Measurements from ENCODE around the gene RDX.
A peak's percentile ranks its signal among the peaks of the same experiment; 100 is the strongest.

RDX gene

DNA sequence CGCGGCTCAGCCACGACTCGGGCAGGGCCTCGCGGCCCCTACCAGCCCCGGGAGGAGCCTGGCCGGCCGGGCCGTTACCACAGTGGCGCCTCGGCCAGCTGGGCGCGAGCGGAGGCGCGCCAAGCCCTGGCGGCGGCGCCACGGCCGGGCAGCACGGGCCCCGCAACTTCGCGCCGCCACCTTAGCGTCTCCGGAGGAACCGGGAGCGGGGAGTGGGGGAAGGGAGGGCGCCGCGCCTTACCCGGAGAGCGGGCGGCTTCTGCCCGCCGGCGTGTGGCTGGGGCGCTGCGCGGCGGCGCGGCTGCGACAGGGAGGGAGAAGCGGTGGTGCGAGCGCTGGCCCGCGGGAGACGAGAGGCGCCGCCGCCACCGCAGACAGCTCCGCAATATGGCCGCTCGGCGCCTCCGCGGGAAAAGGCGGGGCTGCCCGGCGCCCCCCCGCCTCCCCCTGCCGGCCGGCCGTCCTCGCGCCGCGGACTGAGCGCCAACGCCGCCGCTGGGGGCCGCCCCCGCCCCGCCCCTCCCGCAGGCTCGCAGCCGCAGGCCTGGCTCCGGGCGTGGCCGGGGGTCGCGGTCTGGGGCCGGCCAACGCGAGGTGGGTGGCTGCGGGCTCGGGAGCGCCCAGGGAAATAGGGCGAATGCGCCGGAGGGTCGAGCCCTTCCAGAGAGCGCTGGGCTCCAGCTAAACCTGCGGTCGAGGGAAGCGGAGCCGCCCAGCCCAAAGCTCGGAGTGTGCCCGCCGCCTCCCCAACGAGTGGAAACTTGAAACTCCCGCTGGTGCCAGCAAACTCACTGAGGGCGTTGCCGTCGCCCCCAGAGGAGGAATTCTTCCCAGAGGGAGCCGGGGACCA is at the start of gene RDX:
Gene RDX (minus strand): TSS at position 389 of the 850 bp plus-strand sequence. CDS start 16,922 bp downstream, outside the sequence.
- Histone ChIP-seq H3K4me3 (ENCODE audit: low read length) (peak within 1 kb of the TSS; percentile 90), H3K9me3 (ENCODE audit: control insufficient read depth, insufficient read depth, low read length) (no peaks in the 10 kb centered on the region), H3K27ac (ENCODE audit: low read length) (no peak within 1 kb of the TSS), H3K27me3 (ENCODE audit: control insufficient read depth, insufficient read depth, low read length) (no peaks in the 10 kb centered on the region), H3K36me3 (ENCODE audit: control insufficient read depth, insufficient read depth, low read length) (no peaks in the 10 kb centered on the region), H3K4me1 (ENCODE audit: control insufficient read depth, insufficient read depth, low read length) (peaks cover 4% of the 10 kb centered on the region)
- WGBS (ENCODE audit: insufficient coverage, insufficient read length), result no CpG with 5 or more reads among the region's 113 CpGs
- DNase-seq (ENCODE audit: low read depth, low spot score), result peak; percentile 25

DNA sequence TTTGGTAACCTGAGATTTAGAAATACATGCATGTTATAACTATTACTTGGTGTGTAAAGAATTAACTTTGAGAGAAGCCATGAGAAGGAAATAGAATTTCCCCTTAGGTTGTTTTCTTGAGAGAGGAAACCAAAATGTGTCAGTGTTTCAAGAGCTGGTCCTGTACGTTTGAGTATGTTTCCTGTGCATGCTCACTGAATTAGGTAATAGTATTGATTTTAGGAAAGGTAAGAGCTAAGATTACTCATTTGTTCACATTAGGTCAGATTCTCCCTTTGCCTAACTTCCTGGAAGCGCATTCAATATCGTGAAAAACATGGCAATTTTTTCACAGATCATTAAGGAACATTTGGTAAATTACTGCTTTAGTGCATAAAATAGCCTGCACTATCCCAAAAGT is 49.3 kb upstream of the RDX start:
- H3K9me3 ChIP-seq (ENCODE audit: control insufficient read depth, insufficient read depth, low read length), result no peaks in the 10 kb centered on the region
- no peaks in the 10 kb centered on the region for H3K36me3 ChIP-seq (ENCODE audit: control insufficient read depth, insufficient read depth, low read length)
- no peak for DNase-seq (ENCODE audit: low read depth, low spot score)
- WGBS (ENCODE audit: insufficient coverage, insufficient read length), result no CpG with 5 or more reads among the region's 3 CpGs
- H3K27ac ChIP-seq (ENCODE audit: low read length), result no peak overlapping the region
- H3K4me3 ChIP-seq (ENCODE audit: low read length), result no peak overlapping the region
- no peaks in the 10 kb centered on the region; the same call in 1 of the 2 replicates for H3K4me1 ChIP-seq (ENCODE audit: control insufficient read depth, insufficient read depth, low read length)
- no peaks in the 10 kb centered on the region for H3K27me3 ChIP-seq (ENCODE audit: control insufficient read depth, insufficient read depth, low read length)

DNA sequence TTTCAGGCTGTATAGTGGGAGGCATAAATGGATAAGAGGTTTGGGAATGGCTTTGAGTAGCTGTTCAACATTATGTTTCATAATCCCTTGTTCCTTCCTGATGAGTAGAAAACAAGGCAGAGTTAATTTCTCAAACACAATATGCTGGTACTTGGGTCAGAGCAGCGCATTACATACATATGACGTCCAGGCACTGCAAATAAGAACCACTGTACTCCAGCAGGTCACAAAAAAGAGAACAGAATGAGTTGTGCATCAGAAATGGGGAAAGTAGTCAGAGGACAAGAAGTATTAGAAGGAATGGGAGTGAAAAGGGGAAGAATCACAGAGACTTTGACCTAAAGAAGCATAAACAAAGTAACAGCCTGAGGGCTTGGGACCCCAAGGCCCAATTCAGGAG is 44.0 kb upstream of the RDX start:
- H3K36me3 ChIP-seq (ENCODE audit: control insufficient read depth, insufficient read depth, low read length), result no peaks in the 10 kb centered on the region
- WGBS (ENCODE audit: insufficient coverage, insufficient read length), result no CpG with 5 or more reads among the region's 2 CpGs
- no peak overlapping the region for H3K4me3 ChIP-seq (ENCODE audit: low read length)

DNA sequence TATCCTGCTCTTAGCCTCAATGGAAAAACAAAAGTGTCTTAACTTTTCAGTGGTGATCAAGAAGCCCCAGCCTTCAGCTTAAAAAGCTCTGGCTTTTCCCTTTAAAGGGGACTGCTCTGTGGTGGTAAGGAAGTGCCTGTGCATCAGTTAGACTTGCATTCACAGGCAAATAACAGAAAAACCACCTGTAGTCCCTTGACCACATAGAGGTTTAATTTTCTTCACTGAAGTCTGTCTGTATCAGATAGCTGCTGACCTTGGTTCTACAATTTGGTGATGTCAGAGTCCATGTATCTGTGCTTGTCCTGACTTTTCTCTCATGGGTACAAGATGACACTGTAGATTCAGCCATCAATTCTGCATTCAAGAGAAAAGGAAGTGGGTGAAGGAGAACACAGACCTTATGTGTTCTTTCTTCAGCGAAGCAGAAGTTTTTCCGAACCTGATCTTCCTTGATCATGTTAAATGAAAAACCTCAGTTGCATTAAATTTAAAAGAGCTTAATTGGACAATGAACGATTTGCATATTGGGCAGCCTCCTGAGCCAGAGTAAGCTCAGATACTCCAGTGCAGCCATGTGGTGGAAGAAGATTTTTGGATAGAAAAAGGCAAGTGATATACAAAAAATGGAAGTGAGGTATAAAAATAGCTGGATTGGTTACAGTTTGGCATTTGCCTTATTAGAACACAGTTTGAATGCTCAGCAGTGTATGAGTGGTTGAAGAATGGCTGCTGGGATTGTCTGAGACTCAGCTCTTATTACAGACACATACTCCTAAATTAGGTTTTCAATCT is 43.2 kb upstream of the RDX start:
- H3K36me3 ChIP-seq (ENCODE audit: control insufficient read depth, insufficient read depth, low read length), result no peaks in the 10 kb centered on the region
- no peak for DNase-seq (ENCODE audit: low read depth, low spot score)
- no peak overlapping the region for H3K27ac ChIP-seq (ENCODE audit: low read length)
- WGBS (ENCODE audit: insufficient coverage, insufficient read length), result no CpG with 5 or more reads among the region's 3 CpGs
- no peaks in the 10 kb centered on the region for H3K27me3 ChIP-seq (ENCODE audit: control insufficient read depth, insufficient read depth, low read length)
- no peak overlapping the region for H3K4me3 ChIP-seq (ENCODE audit: low read length)
- 0 out of 2 replicates have a peak, but pooled peaks cover 1% of the 10 kb centered on the region for H3K4me1 ChIP-seq (ENCODE audit: control insufficient read depth, insufficient read depth, low read length)
- no peaks in the 10 kb centered on the region for H3K9me3 ChIP-seq (ENCODE audit: control insufficient read depth, insufficient read depth, low read length)

More for the DNA sequence above, 44.0 kb upstream of the RDX start:
- Histone ChIP-seq H3K27ac (ENCODE audit: low read length) (no peak overlapping the region), H3K27me3 (ENCODE audit: control insufficient read depth, insufficient read depth, low read length) (no peaks in the 10 kb centered on the region), H3K9me3 (ENCODE audit: control insufficient read depth, insufficient read depth, low read length) (no peaks in the 10 kb centered on the region), H3K4me1 (ENCODE audit: control insufficient read depth, insufficient read depth, low read length) (0 out of 2 replicates have a peak, but pooled peaks cover 1% of the 10 kb centered on the region)
- no peak for DNase-seq (ENCODE audit: low read depth, low spot score)

DNA sequence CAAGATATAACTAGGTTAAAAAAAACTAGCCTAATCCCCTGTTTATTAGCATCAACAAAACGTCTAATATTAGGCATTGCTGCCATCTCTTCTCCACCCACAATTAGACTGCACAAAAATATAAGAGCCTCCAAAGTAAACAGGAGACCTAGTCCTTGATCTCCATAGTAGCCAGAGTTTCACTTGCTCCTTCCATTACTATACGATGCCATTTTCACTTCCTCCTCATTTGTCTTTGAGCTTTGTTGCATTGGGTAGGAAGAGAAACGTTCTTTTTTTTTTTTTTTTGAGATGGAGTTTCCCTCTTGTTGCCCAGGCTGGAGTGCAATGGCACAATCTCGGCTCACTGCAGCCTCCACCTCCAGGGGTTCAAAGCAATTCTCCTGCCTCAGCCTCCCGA is 42.3 kb upstream of the RDX start:
- H3K4me3 ChIP-seq (ENCODE audit: low read length), result no peak overlapping the region
- whole genome bisulfite sequencing (ENCODE audit: insufficient coverage, insufficient read length), result no CpG with 5 or more reads among the region's 5 CpGs
- no peaks in the 10 kb centered on the region for H3K27me3 ChIP-seq (ENCODE audit: control insufficient read depth, insufficient read depth, low read length)
- H3K9me3 ChIP-seq (ENCODE audit: control insufficient read depth, insufficient read depth, low read length), result no peaks in the 10 kb centered on the region
- H3K4me1 ChIP-seq (ENCODE audit: control insufficient read depth, insufficient read depth, low read length), result 0 out of 2 replicates have a peak, but pooled peaks cover 1% of the 10 kb centered on the region
- DNase-seq (ENCODE audit: low read depth, low spot score), result no peak
- H3K27ac ChIP-seq (ENCODE audit: low read length), result no peak overlapping the region
- no peaks in the 10 kb centered on the region for H3K36me3 ChIP-seq (ENCODE audit: control insufficient read depth, insufficient read depth, low read length)

DNA sequence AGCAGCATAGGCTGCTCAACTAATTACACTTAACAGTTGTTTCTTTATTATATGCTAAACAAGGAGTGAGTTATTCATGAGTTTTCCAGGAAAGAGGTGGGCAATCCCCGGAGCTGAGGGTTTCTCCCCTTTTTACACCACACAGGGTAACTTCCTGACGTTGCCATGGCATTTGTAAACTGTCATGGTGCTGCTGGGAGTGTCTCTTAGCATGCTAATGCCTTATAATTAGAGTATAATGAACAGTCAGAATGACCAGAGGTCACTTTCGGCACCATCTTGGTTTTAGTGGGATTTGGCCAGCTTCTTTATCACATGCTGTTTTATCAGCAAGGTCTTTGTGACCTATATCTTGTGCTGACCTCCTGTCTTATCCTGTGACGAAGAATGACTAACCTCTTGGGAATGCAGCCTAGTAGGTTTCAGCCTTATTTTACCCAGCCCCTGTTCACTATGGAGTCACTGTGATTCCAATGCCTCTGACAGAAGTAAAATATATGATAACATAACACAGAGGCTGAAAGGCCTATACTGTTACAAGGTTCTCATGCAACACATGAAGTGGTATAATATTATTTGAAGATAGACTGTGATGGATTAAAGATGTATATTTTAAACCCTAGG is 41.3 kb upstream of the RDX start:
- Histone ChIP-seq H3K9me3 (ENCODE audit: control insufficient read depth, insufficient read depth, low read length) (no peaks in the 10 kb centered on the region), H3K27me3 (ENCODE audit: control insufficient read depth, insufficient read depth, low read length) (no peaks in the 10 kb centered on the region), H3K27ac (ENCODE audit: low read length) (no peak overlapping the region), H3K4me1 (ENCODE audit: control insufficient read depth, insufficient read depth, low read length) (0 out of 2 replicates have a peak, but pooled peaks cover 1% of the 10 kb centered on the region), H3K36me3 (ENCODE audit: control insufficient read depth, insufficient read depth, low read length) (no peaks in the 10 kb centered on the region), H3K4me3 (ENCODE audit: low read length) (no peak overlapping the region)
- WGBS (ENCODE audit: insufficient coverage, insufficient read length), result no CpG with 5 or more reads among the region's 4 CpGs
- DNase-seq (ENCODE audit: low read depth, low spot score), result peak; percentile 20

DNA sequence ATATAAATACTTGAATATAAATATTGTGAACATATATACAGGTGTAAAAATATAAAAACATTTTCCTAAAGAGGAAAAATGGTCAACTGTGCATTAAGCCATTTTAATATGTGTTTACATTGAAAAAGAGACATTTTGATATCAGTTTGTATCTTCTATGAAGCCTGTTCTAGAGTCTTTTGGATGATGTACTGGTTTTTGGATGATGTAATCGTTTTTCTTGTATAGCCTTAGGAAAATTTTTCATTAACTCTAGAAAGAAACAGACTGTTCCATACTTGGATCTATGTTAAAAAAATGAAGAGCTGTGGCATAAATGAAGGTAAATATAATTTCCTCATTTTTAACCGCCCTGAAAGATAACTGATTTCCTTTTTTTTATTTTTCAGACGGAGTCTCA is 39.6 kb upstream of the RDX start:
- H3K9me3 ChIP-seq (ENCODE audit: control insufficient read depth, insufficient read depth, low read length), result no peaks in the 10 kb centered on the region
- no CpG with 5 or more reads among the region's 3 CpGs for WGBS (ENCODE audit: insufficient coverage, insufficient read length)
- no peaks in the 10 kb centered on the region for H3K36me3 ChIP-seq (ENCODE audit: control insufficient read depth, insufficient read depth, low read length)

DNA sequence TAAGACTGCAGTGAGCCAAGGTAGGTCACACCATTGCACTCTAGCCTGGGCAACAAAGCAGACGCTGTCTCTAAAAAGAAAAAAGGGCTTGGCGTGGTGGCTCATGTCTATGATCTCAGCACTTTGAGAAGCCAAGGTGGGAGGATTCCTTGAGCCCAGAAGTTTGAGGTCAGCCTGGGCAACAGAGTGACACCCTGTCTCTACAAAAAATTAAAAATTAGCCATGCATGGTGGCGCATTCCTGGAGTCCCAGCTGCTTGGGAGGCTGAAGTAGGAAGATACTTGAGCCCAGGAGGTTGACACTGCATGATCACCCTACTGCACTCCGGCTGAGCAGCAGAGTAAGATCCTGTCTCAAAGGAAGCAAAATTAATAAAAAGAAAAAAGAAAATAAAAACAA is 38.9 kb upstream of the RDX start:
- 0 out of 2 replicates have a peak, but pooled peaks cover 1% of the 10 kb centered on the region for H3K4me1 ChIP-seq (ENCODE audit: control insufficient read depth, insufficient read depth, low read length)
- H3K27me3 ChIP-seq (ENCODE audit: control insufficient read depth, insufficient read depth, low read length), result no peaks in the 10 kb centered on the region
- no CpG with 5 or more reads among the region's 4 CpGs for WGBS (ENCODE audit: insufficient coverage, insufficient read length)
- H3K36me3 ChIP-seq (ENCODE audit: control insufficient read depth, insufficient read depth, low read length), result no peaks in the 10 kb centered on the region
- no peak overlapping the region for H3K27ac ChIP-seq (ENCODE audit: low read length)
- no peak for DNase-seq (ENCODE audit: low read depth, low spot score)
- H3K9me3 ChIP-seq (ENCODE audit: control insufficient read depth, insufficient read depth, low read length), result no peaks in the 10 kb centered on the region
- H3K4me3 ChIP-seq (ENCODE audit: low read length), result no peak overlapping the region

More for the DNA sequence above, 39.6 kb upstream of the RDX start:
- H3K4me1 ChIP-seq (ENCODE audit: control insufficient read depth, insufficient read depth, low read length), result 0 out of 2 replicates have a peak, but pooled peaks cover 1% of the 10 kb centered on the region
- no peak overlapping the region for H3K4me3 ChIP-seq (ENCODE audit: low read length)
- no peak for DNase-seq (ENCODE audit: low read depth, low spot score)
- no peak overlapping the region for H3K27ac ChIP-seq (ENCODE audit: low read length)
- H3K27me3 ChIP-seq (ENCODE audit: control insufficient read depth, insufficient read depth, low read length), result no peaks in the 10 kb centered on the region

DNA sequence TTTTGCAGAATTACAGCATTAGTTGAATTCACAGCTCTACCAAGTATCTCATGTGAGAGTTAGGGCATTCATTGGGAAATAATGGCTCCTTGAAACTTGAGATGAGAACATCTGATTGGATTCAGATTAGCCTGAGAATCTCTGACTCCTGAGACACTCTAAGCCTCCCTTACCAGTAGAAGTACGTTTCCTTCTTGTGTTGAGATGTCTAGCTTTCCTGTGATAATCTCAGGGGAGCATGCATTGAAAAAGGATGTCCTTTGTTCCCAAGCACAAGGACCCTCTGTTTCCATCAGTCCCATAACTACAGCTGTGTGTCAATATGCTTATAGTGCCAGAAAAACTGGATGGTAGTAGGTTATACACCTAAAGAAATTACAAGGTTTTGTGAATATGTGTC is 35.2 kb upstream of the RDX start:
- Histone ChIP-seq H3K4me1 (ENCODE audit: control insufficient read depth, insufficient read depth, low read length) (peaks cover 2% of the 10 kb centered on the region), H3K4me3 (ENCODE audit: low read length) (no peak overlapping the region), H3K9me3 (ENCODE audit: control insufficient read depth, insufficient read depth, low read length) (no peaks in the 10 kb centered on the region; the same call in 1 of the 2 replicates), H3K36me3 (ENCODE audit: control insufficient read depth, insufficient read depth, low read length) (no peaks in the 10 kb centered on the region), H3K27me3 (ENCODE audit: control insufficient read depth, insufficient read depth, low read length) (no peaks in the 10 kb centered on the region), H3K27ac (ENCODE audit: low read length) (no peak overlapping the region)
- no CpG with 5 or more reads among the region's 1 CpG for WGBS (ENCODE audit: insufficient coverage, insufficient read length)
- DNase-seq (ENCODE audit: low read depth, low spot score), result no peak

DNA sequence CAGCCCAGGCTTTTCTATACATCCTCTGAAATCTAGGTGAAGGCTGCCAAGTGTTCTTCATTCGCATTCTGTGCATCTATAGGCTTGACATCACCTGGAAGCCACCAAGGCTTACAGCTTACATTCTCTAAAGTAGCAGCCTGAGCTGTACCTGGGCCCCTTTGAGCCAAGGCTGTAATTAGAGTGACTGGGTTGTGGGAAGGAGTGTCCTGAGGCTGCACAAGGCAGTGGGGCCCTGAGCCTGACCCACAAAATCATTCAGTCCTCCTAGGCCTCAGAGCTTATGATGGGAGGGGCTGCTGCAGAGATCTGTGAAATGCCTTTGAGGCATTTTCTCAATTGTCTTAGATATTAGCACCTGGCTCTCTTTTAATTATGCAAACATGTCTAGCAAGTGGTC is 33.0 kb upstream of the RDX start:
- H3K27ac ChIP-seq (ENCODE audit: low read length), result no peak overlapping the region
- H3K4me3 ChIP-seq (ENCODE audit: low read length), result no peak overlapping the region

More for the DNA sequence above, 33.0 kb upstream of the RDX start:
- Histone ChIP-seq H3K27me3 (ENCODE audit: control insufficient read depth, insufficient read depth, low read length) (no peaks in the 10 kb centered on the region), H3K36me3 (ENCODE audit: control insufficient read depth, insufficient read depth, low read length) (no peaks in the 10 kb centered on the region), H3K4me1 (ENCODE audit: control insufficient read depth, insufficient read depth, low read length) (peaks cover 2% of the 10 kb centered on the region), H3K9me3 (ENCODE audit: control insufficient read depth, insufficient read depth, low read length) (no peaks in the 10 kb centered on the region; the same call in 1 of the 2 replicates)
- no CpG with 5 or more reads among the region's 1 CpG for WGBS (ENCODE audit: insufficient coverage, insufficient read length)
- no peak for DNase-seq (ENCODE audit: low read depth, low spot score)

Data from iPS DF 6.9 (cell line).